MCF 10A (cell line): ENCODE data around the gene FKBP8. TPM values are rescaled to one million over a fixed set of nuclear protein-coding genes. Genes with fewer than 3 reads are reported as not detected.
"Not testable (repeated sequence)": the region's sequence is repeated elsewhere in the genome, so short reads cannot be mapped to it uniquely, and the experiment has no call there.

ENCODE experiments used
- Bru-seq: library from RNA; stranded (reverse); fragments of 400-500 nt; gene quantifications from one replicate; lab custom pipeline; 2021; lab: Mats Ljungman, UMichigan
- BruChase-seq, 2 experiments: library from RNA; stranded (reverse); fragments of 400-500 nt; gene quantifications; one replicate each; lab custom pipeline; 2021; lab: Mats Ljungman, UMichigan
- BruUV-seq: library from RNA; stranded (reverse); fragments of 400-500 nt; replicated peaks from 2 replicates; lab custom pipeline; 2021; lab: Mats Ljungman, UMichigan
- CTCF ChIA-PET: fragments of 300-600 bp; sonication (Branson Sonifier 250); formaldehyde crosslinking; extraction: SDS; loops from one replicate; lab custom pipeline; 2021; ENCODE audit warnings: antibody characterized with exemption, inconsistent platforms; lab: Yijun Ruan, JAX
- POLR2A ChIA-PET: fragments of 300-600, 350-650 bp; sonication (Branson Sonifier 250); formaldehyde crosslinking; extraction: SDS; loops from one replicate; lab custom pipeline; 2020; ENCODE audit warnings: antibody characterized with exemption, inconsistent platforms; lab: Yijun Ruan, JAX
- DNase-seq: peaks from one replicate; pipeline ENCODE4 v3.0.0-alpha.2; 2018; ENCODE audit not compliant: unreplicated experiment
- H3K27ac Mint-ChIP-seq: one replicate; pipeline ENCODE4 v1.8.0; 2022; ENCODE audit warnings: mild to moderate bottlenecking, low read depth, mixed read lengths; ENCODE audit not compliant: unreplicated experiment
- H3K27me3 Mint-ChIP-seq: one replicate; pipeline ENCODE4 v1.8.0; 2022; ENCODE audit warnings: mixed read lengths; ENCODE audit not compliant: insufficient read depth, unreplicated experiment
- H3K36me3 Mint-ChIP-seq: one replicate; pipeline ENCODE4 v1.8.0; 2022; ENCODE audit warnings: mild to moderate bottlenecking, moderate library complexity, mixed read lengths; ENCODE audit not compliant: insufficient read depth, unreplicated experiment
- H3K4me1 Mint-ChIP-seq: one replicate; pipeline ENCODE4 v1.8.0; 2022; ENCODE audit warnings: mixed read lengths; ENCODE audit not compliant: insufficient read depth, unreplicated experiment
- H3K4me3 Mint-ChIP-seq: one replicate; pipeline ENCODE4 v1.8.0; 2022; ENCODE audit warnings: mild to moderate bottlenecking, moderate library complexity, mixed read lengths; ENCODE audit not compliant: unreplicated experiment
- H3K9me3 Mint-ChIP-seq: one replicate; pipeline ENCODE4 v1.8.0; 2022; ENCODE audit warnings: mixed read lengths; ENCODE audit not compliant: unreplicated experiment
- intact Hi-C: fragments of 100-400 bp; cut with micrococcal nuclease; formaldehyde crosslinking; loops from 2 replicates; pipeline ENCODE4 v1.14.1; 2022
- long read RNA-seq: library from polyadenylated mRNA; stranded (forward); transcript quantifications from one replicate; pipeline ENCODE4 v2.0.0, GENCODE V29; 2022
- total RNA-seq: library from RNA; stranded (reverse); gene quantifications from 2 replicates; pipeline ENCODE4 v1.2.3, GENCODE V29; 2022
- TF ChIP-seq, protein P1 (sequence below): fragments of 200-600 bp; IDR thresholded peaks from one replicate; pipeline ENCODE4 v1.8.0; 2022; ENCODE audit warnings: antibody characterized with exemption, mild to moderate bottlenecking; ENCODE audit not compliant: unreplicated experiment

FKBP8 gene
- total RNA-seq (142 and 154 TPM in 2 replicates), Bru-seq, nascent RNA (percentile 55 among the genes with signal in this experiment), BruChase-seq, experiment 1, labeled RNA remaining after a 6-hour chase (percentile 70 among the genes with signal in this experiment), BruChase-seq, experiment 2, labeled RNA remaining after a 2-hour chase (percentile 56 among the genes with signal in this experiment)
- long read RNA-seq, transcript FKBP8-209 (9 exons, 1,781 nt), result minor isoform, 9 of 561 reads
- long read RNA-seq, transcript FKBP8-201 (9 exons, 1,710 nt), result minor isoform, 154 of 561 reads
- long read RNA-seq, transcript FKBP8-213 (9 exons, 1,849 nt), result major isoform, 340 of 561 reads
- long read RNA-seq, partial matches to known transcripts, result 21 of 561 reads
- long read RNA-seq, other reads (novel, unspliced or antisense), result 35 of 561 reads

DNA sequence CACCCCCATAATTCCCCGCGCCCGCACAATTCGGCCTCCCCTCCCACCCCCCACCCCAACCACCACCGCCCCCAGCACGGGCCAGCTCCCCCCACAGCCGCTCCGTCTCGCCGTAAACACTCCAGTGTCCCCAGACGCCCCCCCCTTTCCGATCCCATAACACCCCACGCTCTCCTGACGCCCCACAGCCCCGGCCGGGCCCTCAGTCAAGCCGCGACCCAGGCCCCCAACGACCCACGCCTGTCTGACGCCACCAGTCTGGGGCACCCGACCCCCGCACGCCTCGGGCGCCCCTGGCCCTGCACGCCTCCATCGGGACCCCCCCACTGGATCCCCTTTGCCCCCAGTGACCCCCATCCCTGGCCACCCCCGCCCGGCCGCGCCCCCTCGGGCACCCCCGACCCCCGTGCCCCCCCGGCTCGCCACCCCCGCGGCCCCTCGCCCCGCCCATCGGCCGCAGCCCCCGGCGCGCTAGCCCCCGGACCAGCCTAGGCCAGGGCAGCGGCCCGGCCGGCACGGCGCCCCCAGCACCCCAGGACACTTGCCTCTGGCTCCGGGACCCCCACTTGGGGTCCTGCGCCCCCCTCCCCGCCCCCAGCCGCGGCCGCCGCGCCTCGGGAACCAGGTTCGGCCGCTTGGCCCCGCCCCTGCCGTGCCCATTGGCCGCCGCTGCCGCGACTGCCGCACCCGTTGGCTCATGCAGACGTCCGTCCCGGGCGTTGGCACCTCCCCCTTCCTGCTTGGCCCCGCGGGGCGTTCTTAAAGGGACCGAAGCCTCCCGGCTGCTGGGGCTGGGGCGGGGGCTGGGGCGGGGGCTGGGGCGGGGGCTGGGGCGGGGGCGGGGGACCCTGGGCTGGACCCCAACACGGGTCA, at the start of gene FKBP8:
TSS of gene FKBP8 (minus strand) at position 633 of the 873 bp plus-strand sequence. CDS start 1,603 bp downstream, outside the sequence.
- peak; percentile 87 for DNase-seq
- ChIA-PET CTCF (interaction anchor here (0.5 to 1.7 kb wide), 5 partner anchors 23 to 129 kb away, joined by 3 to 7 read pairs (median 5); no protein-coding TSS in a partner anchor), POLR2A (interaction anchor here (0.6 to 3.3 kb wide), 19 partner anchors 11 to 376 kb away, joined by 3 to 38 read pairs (median 5); partner anchors contain the start of genes COPE, DDX49, ELL and KXD1)
- Mint-ChIP-seq H3K4me1 (peaks cover 8% of the 10 kb centered on the region), H3K4me3 (peak within 1 kb of the TSS; percentile 87), H3K9me3 (no peaks in the 10 kb centered on the region), H3K27me3 (no peaks in the 10 kb centered on the region), H3K36me3 (peaks cover 30% of the 10 kb centered on the region), H3K27ac (peak within 1 kb of the TSS; percentile 94)
- TF ChIP-seq, protein P1, sequence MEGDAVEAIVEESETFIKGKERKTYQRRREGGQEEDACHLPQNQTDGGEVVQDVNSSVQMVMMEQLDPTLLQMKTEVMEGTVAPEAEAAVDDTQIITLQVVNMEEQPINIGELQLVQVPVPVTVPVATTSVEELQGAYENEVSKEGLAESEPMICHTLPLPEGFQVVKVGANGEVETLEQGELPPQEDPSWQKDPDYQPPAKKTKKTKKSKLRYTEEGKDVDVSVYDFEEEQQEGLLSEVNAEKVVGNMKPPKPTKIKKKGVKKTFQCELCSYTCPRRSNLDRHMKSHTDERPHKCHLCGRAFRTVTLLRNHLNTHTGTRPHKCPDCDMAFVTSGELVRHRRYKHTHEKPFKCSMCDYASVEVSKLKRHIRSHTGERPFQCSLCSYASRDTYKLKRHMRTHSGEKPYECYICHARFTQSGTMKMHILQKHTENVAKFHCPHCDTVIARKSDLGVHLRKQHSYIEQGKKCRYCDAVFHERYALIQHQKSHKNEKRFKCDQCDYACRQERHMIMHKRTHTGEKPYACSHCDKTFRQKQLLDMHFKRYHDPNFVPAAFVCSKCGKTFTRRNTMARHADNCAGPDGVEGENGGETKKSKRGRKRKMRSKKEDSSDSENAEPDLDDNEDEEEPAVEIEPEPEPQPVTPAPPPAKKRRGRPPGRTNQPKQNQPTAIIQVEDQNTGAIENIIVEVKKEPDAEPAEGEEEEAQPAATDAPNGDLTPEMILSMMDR, result no peak
- intact Hi-C loops, result no loop called here
- BruUV-seq, result no TSS peak

DNA sequence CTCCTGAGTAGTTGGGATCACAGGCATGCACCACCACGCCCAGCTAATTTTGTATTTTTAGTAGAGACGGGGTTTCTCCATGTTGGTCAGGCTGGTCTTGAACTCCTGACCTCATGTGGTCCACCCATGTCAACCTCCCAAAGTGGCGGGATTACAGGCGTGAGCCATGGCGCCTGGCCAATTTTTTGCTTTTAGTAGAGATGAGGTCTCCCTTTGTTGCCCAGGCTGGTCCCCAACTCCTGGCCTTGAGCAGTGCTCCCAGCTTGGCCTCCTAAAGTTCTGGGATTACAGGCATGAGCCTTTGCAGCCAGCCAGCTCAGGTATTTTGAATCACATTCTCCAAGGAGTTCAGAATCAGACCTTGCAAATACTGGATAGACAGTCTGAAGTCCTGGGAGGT, 49.4 kb upstream of the FKBP8 start:
- intact Hi-C loops, result loop anchor here (1.0 to 5.0 kb wide), 2 partner anchors 44 to 170 kb away; no protein-coding TSS in a partner anchor
- not testable (repeated sequence) for H3K27ac Mint-ChIP-seq, H3K27me3 Mint-ChIP-seq, DNase-seq, H3K4me3 Mint-ChIP-seq, H3K9me3 Mint-ChIP-seq, BruUV-seq
- Mint-ChIP-seq H3K4me1 (peaks cover 17% of the 10 kb centered on the region), H3K36me3 (peaks cover 21% of the 10 kb centered on the region)
- ChIA-PET POLR2A (interaction anchor here (0.7 to 2.7 kb wide), 6 partner anchors 10 to 327 kb away, joined by 3 to 17 read pairs (median 3); partner anchors contain the start of genes COPE, CRTC1, DDX49 and UBA52), CTCF (interaction anchor here (0.6 to 3.3 kb wide), 12 partner anchors 8 to 535 kb away, joined by 3 to 25 read pairs (median 6); partner anchors contain the start of gene UPF1)

DNA sequence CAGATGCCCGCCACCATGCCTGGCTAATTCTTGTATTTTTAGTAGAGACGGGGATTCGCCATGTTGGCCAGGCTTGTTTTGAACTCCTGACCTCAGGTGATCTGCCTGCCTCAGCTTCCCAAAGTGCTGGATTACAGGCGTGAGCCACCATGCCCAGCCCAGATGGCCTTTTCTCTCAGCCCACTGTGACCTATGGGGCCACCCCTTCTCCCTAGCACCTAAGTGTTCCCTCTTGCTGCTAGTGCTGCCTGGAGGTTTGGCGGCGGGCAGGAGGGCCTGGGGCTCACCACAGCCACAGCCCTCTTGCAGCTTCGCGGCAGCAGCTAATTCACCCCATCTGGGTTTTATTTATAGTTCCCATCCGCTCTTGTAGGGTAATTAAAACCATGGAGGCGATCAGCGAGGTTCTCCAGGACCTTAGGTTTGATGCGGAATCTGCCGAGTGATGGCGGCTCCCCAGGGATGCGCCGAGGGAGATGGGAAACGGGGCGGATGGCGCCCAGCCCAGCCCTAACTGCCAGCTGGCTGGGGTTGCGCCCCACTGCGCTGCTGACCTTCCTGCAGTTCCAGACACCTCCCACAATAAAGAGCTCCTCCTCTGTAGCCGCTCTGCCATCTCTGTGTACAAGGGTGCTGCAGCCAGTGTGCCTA, 48.5 kb upstream of the FKBP8 start:
- Mint-ChIP-seq H3K4me1 (peaks cover 17% of the 10 kb centered on the region), H3K27me3 (no peaks in the 10 kb centered on the region), H3K4me3 (no peak overlapping the region), H3K27ac (no peak overlapping the region), H3K9me3 (no peaks in the 10 kb centered on the region), H3K36me3 (peaks cover 19% of the 10 kb centered on the region)
- no TSS peak for BruUV-seq
- no peak for DNase-seq
- TF ChIP-seq, protein P1, result no peak
- intact Hi-C loops, result loop anchor here (1.0 to 5.0 kb wide), 2 partner anchors 44 to 170 kb away; no protein-coding TSS in a partner anchor
- ChIA-PET POLR2A (interaction anchor here (0.6 to 2.7 kb wide), 3 partner anchors 9 to 328 kb away, joined by 3 to 17 read pairs (median 5); partner anchors contain the start of genes COPE, DDX49 and UBA52), CTCF (interaction anchor here (0.6 to 3.5 kb wide), 8 partner anchors 9 to 758 kb away, joined by 3 to 25 read pairs (median 10); no protein-coding TSS in a partner anchor)
